Stimulated activated CD4-positive, alpha-beta T cell treated with anti-CD3 and anti-CD28 coated beads, Interleukin-12 subunit alpha, Interleukin-12 subunit beta, amount 100 ng/mL, for 48 hours (primary cell): Measurements from ENCODE around the gene MELK.

Experiments used
- DNase-seq, 3 donors: peaks; one replicate each; pipeline ENCODE4 v3.0.0-alpha.2; 2020; ENCODE audit warnings: low read depth in 2 of 3, low spot score in 1 of 3

Gene MELK

DNA sequence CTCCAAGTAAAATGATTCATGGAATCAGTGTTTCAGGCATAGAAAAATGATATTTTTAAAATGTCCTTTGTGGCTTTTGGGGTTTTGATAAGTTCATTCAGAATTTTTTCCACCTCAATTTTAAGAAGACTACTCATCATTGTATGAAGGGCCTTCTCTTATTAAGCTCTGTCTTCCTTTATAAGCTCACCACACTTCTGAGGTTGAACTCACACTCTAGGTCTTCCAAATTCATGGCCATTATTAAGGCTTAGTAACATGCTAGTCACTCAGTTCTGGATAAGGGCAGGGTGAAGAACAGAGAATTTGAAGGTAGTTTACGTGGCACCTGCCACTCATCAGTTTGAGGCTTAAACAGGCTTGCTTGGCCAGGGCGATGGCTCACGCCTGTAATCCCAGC, 4.2 kb downstream of the MELK start:
- DNase-seq: no peak

DNA sequence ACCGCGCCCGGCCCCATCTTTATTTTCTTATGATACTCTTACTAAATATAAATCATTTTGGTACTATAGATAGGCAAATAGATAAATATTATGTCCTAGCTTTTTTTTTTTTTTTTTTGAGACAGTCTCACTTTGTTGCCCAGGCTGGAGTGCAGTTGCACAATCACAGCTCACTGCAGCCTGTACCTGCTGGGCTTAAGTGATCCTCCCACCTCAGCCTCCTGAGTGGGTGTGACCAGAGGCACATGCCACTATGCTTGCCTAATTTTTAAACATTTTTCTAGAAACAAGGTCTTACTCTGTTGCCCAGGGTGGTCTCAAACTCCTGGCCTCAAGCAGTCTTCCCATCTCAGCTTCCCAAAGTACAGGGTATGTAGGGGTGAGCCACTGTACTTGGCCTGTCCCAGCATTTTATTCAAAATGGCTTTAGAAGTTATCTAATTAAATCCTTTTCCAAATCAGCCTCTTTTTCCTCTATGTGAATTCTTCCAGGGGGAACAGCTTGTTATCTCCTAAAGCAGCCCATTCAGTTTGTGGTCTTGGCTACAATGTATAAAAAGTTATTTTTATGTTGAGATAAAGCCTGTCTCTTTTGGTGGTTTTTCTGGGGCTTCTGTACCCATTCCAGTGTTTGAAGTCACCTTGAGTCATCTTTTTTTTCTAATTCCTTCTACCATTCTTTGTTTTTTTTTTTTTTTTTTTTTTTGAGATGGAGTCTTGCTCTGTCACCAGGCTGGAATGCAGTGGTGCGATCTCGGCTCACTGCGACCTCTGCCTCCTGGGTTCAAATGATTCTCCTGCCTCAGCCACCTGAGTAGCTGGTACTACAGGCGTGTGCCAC, 12.1 kb downstream of the MELK start:
- no peak for DNase-seq

DNA sequence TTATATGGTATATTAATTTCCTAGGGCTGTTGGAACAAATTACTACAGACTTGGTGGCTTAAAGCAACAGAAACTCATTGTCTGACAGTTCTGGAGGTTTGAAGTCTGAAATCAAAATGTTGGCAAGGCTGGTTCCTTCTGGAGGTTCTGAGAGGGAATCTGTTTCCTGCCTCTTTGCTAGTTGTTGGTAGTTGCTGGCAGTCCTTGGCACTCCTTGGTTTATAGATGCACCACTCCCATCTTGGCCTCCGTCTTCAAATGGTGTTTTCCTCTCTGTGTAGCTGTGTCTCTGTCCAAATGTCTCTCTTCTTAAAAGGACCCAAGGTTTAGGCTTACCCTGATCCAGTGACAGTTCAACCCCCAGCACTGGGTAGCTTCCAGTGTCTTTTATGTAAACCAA, 17.5 kb downstream of the MELK start:
- DNase-seq: no peak

DNA sequence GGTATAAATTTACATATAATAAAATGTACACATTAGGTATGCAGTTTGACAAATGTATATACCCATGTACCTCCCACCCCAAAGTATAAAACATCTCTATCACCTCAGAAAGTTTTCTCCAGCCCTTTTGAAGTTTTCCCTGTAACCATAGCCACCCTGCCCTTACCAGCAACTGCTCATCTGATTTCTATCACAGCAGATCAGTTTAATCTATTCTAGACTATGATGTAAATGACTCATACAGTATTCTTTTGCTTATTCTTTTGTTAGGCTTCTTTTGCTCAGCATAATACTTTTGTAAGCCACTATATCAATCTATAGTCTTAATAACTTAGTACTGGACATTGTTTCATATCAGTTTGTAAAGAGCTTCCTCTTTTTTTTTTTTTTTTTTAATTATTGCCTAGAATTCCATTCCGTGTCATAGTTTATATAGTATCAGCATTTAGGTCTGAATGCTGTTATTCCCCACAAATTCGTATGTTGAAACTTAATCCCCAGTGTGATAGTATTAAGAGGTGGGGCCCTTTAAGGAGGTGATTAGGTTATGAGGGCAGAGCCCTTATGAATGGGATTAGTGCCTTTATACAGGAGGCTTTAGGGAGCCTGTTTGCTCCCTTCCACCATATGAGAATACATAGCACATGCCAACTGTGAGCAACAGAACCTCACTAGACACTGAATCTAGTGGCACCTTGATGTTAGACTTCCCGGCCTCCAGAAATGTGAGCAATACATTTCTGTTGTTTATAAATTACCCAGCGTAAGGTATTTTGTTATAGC, 20.3 kb downstream of the MELK start:
- DNase-seq: no peak

DNA sequence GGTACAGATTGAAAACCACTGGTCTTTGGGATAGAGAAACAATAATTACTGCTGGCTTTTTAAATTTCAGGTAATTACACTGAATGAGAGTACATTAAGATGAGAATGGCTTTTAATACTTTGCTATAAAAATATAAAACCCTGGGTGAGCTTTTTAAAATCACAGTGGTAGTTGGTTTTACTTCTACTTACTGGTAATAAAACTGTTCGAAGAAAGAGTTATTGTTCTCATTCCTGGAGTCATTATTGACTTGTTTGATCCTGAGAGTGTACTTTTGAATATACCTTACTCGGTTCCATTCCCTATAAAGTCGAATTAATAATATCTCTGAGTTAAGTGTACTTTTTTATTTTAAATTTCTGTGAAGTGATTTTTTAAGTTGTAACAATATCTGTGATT, 21.5 kb downstream of the MELK start:
- DNase-seq: no peak

DNA sequence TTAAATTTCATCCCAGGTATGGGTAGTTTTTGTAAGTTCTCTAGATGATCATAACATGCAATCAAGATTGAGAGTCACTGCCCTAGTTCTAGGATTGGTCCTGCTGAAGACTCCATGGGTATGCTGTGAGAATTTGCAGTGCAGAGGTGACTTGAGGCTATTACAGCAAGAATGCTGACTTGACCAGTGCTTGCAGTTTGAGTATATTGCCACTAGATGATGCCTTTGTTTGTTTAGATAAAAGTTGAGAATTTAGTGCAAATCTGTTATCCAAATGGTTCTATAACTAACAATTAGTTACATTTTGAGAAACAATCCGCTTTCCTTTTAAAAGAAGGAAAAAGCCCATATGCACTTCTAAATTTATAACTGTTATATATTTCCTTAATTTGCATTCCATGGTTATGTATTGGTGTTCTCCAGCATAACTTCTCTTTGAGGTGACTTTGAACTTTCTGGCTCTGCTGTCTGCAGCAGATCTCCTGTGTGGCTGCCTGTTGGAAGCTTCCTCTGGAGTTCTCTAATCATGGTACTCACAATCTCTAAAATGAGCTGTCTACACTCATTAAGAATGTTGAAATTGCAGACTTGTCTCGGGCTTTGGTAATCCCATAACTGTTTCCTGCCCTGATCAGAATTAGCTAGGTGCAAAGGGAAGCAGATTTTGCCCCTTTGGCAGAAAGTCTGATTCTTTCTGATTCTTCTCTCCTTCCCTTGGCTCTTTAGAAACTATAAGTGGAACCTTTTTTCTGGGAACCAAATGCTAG, 24.9 kb downstream of the MELK start:
- no peak for DNase-seq

DNA sequence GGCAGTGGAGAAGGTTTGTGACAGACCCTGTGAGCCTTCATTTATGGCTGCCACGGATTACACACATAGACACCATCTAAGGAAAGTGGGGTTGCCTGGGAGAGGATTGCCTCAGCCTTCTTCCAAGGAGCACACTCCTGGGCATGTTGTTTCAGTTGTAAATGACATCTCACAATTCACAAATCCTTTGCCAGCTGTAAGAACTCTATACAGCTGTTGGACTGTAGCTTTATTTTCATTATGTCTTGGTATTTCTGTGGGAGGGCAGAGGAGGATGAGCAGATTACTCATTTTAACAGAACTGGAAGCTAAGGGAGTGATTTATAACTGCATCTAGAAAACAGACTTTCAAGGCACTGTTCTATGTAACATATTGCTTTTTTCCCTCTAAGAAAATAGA, 25.6 kb downstream of the MELK start:
- no peak for DNase-seq

DNA sequence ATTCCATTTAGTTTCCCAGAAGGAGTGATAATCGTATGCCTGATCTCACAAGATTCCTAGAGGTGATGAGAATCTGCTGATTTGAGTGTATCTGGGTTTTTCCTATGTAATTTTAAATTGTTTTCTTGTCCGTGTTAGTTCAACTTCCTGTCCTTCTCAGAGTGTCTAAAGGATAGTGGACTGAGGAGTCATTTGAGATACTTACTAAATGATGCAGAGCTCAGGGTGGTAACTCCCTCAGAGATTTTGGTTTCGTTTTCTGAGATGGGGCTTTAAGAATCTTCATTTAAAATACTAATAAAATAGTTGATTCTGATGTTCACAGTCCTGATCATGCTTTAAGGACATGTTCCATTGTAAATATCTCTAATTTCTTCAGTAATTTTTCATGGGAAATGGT, 30.3 kb downstream of the MELK start:
- DNase-seq: no peak

DNA sequence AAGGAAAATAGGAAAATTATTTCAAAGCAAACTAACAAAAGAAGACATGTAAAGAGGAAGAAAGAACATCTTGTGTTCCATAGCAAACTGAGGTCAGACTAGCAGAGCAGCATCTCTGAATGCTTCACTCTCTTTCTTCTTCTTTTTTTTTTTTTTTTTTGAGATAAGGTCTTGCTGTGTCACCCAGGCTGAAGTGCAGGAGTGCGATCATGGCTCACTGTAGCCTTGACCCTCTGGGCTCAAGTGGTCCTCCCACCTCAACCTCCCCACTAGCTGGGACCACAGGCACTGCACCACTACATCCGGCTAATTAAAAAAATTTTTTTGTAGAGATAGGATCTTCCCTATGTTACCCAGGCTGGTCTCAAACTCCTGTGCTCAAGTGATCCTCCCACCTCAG, 36.6 kb downstream of the MELK start:
- DNase-seq: no peak

DNA sequence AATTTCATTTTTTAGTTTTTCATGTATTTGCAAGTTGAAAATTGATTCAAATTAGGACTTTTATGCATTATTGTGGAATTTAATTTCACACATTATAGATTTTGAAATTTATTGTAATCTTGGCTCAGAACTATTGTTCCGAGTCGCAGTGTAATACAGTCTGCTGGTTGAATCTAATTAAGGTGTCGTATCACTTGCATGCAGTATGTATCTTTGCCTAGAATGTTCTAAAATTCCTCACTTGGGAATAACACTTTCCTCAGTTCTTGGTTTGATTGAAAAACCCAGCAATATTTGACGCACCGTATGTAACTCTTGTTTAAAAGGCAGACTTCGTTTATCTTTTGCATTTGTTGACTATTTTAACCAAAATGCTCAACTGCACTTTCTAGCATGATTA, 49.4 kb downstream of the MELK start:
- DNase-seq: no peak

DNA sequence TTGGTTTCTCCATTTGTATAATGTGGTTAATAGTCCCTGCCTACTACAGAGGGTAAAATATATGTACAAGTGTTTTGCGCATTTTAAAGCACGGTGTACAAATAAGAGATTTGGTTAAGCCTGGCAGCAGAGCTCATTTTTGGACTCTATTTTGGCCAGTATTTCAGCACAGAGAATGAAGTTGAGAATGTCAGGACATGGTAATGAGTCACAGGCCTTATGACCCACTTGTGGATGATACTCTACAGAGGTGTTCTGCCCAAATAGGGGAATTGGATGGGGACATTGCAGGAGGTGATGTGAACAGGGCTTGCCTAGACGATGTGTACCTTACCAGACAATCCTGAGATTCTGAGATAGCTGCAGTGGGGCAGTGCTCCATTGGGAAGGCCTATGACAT, 50.6 kb downstream of the MELK start:
- DNase-seq: no peak

DNA sequence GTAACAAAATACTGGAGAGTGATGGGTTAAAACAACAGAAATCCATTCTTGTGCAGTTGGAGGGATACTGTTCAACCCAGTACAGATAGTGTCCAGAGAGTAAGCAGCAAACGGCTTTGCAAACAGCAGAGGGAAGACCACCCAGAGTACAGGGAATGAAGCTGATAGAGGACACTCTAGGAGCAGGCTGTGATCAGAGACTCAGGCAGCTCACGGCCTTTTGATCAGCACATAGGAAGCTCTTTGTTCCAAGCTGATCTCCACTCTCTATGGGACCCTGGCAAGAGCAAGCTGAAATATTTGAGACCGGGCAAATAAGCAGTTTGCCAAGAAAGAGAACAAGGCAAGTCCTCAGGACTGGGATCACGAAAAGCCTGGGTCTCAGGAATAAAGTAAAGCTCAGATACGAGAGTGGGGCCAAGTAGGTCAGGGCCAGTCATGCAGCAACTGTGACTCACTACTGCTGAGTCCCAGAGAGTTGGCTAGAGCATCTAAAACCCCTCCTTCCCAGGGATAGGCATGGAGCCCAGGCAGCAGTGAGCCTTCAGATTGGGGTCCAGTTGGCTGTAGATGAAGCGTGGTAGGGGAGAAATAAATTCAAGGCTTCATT, 52.4 kb downstream of the MELK start:
- no peak for DNase-seq

DNA sequence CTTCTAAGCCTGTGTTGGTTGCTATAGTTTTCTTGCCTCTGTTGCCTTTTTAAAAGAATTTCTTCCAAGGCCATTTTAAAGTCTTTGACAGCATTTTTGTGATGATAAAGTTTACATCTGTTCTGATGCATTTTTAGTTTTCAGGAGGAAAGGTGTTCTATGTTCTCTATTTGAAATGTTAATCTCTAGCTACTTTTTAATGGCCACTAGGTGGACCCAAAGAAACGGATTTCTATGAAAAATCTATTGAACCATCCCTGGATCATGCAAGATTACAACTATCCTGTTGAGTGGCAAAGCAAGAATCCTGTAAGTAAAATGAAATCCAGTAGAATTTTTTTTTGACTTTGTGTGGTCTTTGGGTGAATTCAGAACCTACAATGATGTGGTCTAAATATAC, 60.2 kb downstream of the MELK start:
- DNase-seq: no peak

DNA sequence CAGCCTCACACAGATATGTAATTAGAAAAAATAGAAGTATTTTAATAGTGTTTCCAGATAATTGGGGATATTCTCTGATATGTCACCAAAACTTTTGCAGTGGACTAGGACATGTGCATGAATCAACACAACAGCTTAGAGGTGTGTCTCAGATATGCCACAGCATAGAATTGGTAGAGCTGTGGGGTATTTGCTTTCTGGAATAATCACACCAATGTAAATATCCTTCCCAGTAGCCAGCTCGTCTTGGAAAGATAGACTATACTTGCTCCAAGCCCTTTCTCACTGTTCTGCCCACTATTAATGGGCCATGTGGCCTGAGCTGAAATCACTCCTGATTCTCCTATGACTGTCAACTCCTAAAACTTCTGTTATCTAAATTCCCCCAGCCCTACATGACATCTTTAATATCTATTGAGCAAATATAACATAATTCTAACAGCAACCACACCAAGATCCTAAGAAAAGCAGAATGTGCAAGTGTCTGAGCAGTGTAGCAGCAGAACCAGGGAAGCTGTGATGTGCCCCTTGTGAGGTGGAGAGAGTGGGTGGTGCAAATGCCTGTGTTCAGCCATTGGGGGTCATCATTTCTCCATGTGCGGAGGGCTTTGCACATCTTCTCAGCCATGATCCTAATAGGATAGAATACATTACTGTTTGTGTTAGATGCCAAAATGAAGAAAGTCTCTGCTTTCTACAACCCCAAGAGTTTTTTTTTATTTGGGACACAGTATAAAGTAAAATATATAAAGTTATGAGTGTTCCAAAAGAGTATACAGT, 65.0 kb downstream of the MELK start:
- DNase-seq: no peak

DNA sequence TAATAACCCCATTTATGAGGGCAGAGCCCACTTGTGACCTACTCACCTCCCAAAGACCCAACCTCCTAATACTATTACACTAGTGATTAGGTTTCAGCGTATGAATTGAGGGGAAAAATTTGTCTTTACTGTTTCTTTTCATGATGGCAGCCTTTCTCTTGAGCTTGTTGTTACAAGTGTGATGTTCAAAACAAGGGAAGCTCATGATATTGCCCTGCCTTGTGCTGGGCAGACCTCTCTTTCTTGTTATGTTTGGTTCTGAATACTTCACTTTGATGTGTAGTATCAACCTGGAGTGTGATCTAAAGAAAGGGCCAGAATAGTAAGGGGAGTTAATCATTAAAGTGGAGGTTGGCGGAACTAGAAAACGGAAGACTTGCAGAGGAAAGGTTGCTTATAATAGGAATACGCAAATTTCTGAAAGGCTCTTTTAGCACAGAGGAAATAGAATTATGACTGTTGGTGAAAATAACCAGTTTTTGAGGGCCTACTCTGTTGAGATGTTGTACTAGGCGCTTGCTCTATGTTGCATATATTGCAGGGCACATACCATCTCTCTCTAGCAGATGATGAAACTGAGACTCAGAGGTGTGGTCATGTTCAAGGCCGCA, 68.2 kb downstream of the MELK start:
- DNase-seq: no peak

DNA sequence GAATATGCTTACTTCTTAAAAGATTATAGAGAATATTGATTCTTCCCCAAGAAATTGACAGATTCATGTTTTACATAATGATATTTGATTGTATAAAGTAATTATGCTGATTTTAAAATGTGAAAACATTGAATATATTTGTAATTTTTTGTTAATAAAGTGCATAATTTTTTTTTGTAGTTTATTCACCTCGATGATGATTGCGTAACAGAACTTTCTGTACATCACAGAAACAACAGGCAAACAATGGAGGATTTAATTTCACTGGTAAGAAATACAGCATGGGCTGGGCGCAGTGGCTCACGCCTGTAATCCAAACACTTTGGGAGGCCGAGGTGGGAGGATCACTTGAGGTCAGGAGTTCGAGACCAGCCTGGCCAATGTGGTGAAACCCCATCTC, 70.1 kb downstream of the MELK start:
- no peak for DNase-seq

DNA sequence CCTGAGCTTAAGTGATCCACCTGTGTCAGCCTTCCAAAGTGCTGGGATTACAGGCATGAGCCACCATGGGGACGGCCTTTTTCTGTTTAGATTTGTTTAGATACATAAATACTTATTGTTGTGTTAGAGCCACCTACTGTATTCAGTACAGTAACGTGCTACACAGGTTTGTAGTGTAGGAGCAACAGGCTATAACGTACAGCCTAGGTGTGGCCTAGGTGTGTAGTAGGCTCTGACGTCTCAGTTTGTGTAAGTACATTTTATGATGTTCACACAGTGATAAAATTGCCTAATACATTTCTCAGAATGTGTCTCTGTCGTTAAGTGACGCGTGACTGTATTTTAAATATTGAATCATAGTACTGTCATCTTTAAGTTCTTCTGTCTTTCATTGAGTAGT, 84.1 kb downstream of the MELK start:
- DNase-seq: no peak

DNA sequence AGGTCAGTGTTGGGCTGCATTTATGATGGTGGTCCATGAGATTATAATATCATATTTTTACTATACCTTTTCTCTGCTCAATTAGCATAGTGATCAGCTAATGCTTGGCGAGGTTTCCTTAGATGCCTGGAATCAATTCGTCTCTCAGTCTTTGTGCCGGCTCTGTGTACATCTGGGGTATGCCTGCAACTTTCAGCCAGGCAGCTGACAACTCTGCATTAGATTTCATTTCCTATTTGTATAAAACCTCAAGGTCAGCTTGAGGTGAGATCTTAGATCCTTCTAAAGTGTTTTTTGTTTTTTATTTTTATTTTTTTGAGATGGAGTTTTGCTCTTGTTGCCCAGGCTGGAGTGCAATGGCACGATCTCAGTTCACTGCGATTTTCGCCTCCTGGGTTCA, 86.8 kb downstream of the MELK start:
- DNase-seq: no peak

DNA sequence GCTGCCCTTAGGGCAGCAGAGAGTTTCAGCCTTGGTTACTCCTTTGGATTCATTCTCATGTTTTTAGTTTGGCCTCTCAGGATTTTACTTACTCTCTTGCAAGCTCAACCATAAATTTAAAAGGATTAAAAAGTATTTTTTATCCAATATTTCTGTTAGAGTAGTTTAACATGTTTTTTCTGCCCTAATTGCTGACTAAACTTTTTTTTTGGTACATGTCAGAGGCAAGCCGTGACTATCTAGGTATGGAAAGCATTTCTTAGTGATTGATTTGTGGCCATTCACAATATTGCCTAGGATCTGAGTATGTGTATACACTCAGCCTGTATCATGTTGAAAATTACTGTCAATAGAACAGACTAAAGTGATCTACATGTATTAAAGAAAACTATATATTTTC, 92.1 kb downstream of the MELK start:
- no peak for DNase-seq

DNA sequence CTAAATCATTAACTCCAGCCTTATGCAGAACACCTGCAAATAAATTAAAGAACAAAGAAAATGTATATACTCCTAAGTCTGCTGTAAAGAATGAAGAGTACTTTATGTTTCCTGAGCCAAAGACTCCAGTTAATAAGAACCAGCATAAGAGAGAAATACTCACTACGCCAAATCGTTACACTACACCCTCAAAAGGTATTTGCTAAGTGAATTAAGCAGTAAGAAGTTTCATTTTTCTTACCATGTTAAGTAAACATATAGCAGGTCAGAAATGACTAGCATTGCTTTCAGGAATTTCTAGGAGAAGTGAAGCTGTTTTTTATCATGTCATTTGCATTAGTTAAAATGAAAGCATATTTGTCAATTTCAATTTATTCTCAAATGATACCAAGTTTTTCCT, 92.7 kb downstream of the MELK start:
- no peak for DNase-seq
